Gastroesophageal sphincter (tissue), 4 donors: ENCODE data around the gene TENM3. TPM values are rescaled to one million over a fixed set of nuclear protein-coding genes. Genes with fewer than 3 reads are reported as not detected.

Experiments
- ATAC-seq: fragments of 150-250 bp; one replicate; pipeline ENCODE4 v1.9.1; 2016; ENCODE audit warnings: mild to moderate bottlenecking, moderate library complexity
- H3K27ac ChIP-seq, 4 donors: fragments of 200-600 bp; sonication (generic) in 3 of 4; 1 replicate in 3 of 4; 2 replicates in 1 of 4; pipeline ENCODE4 v1.5.1; 2016 to 2019
- H3K27me3 ChIP-seq: fragments of 200-600 bp; sonication (generic); one replicate; pipeline ENCODE4 v1.5.1; 2019
- H3K36me3 ChIP-seq, 2 donors: fragments of 200-600 bp; sonication (generic); one replicate each; pipeline ENCODE4 v1.5.1; 2019; ENCODE audit warnings: control low read depth in 1 of 2
- H3K4me1 ChIP-seq, 3 donors: fragments of 200-600 bp; sonication (generic); 1 replicate in 2 of 3; 2 replicates in 1 of 3; pipeline ENCODE4 v1.5.1; 2016 to 2019; ENCODE audit warnings: control low read depth in 2 of 3
- H3K4me3 ChIP-seq, 2 donors: fragments of 200-600 bp; sonication (generic); one replicate each; pipeline ENCODE4 v1.5.1; 2019; ENCODE audit warnings: mild to moderate bottlenecking in 1 of 2, moderate library complexity in 1 of 2
- H3K9me3 ChIP-seq, 3 donors: fragments of 200-600 bp; sonication (generic); one replicate each; pipeline ENCODE4 v1.5.1; 2017 to 2019; ENCODE audit warnings: control low read depth in 2 of 3
- EP300 ChIP-seq: sonication (generic); formaldehyde crosslinking; IDR thresholded peaks from one replicate; pipeline ENCODE4 v1.6.1; 2017; ENCODE audit warnings: antibody characterized with exemption, mild to moderate bottlenecking
- POLR2A ChIP-seq, 2 donors: fragments of 450-650 bp; IDR thresholded peaks; one replicate each; pipeline ENCODE4 v1.6.1; 2017; ENCODE audit warnings: antibody characterized with exemption in 2 of 2, mild to moderate bottlenecking in 2 of 2, moderate library complexity in 1 of 2
- POLR2AphosphoS5 ChIP-seq: sonication (generic); formaldehyde crosslinking; IDR thresholded peaks from one replicate; pipeline ENCODE4 v1.6.1; 2017; ENCODE audit warnings: antibody characterized with exemption
- WGBS, 2 donors: methylation state at CpG; one replicate each; pipeline ENCODE4 v1.1.5; 2018; ENCODE audit warnings: low coverage in 1 of 2; 5-methylcytosine and 5-hydroxymethylcytosine counted together
- total RNA-seq, 4 donors: library from RNA; depleted of rRNA; stranded (reverse); fragments of >200 nt; gene quantifications; one replicate each; pipeline ENCODE4 v1.1.0, GENCODE V29; 2016
- TF ChIP-seq, protein P1 (sequence below), 4 experiments: fragments of 200-600 bp in 2 of 4; fragments of 450-650 bp in 2 of 4; sonication (generic) in 1 of 4; IDR thresholded peaks; one replicate each; pipeline ENCODE4 v1.5.1; 2017 to 2019; ENCODE audit warnings: antibody characterized with exemption in 4 of 4, mild to moderate bottlenecking in 2 of 4, moderate library complexity in 2 of 4

Gene TENM3
- total RNA-seq, 4 donors from 2014 or later: 8.2 to 39.9 (median 15.8) TPM

DNA sequence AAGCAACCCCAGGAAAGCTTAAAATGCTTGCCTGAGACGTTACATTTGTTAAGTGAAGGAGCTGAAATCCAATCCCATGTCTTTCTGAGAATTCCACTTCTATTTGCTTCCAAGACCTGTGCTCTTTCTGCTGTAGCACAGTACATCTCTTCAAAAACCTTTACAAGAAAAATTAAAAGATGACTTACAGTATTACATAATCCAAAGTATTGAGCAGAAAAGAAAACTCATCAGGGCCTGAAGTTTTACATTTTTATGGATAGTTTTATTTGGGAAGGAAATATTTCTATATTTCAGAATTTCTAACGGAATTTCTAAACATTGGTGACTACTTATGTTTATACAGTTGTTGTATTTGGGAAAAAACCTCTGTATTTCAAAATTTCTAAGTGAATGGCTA, 276.3 kb downstream of the TENM3 start:
- WGBS, 2 donors: 48 to 54% methylated on average over 2 of the region's 2 CpGs
- no peaks in the 10 kb centered on the region for H3K4me1 ChIP-seq
- H3K9me3 ChIP-seq: no peaks in the 10 kb centered on the region
- TF ChIP-seq POLR2A (IDR thresholded peaks at IDR 0.05): no peak
- TF ChIP-seq, protein P1, sequence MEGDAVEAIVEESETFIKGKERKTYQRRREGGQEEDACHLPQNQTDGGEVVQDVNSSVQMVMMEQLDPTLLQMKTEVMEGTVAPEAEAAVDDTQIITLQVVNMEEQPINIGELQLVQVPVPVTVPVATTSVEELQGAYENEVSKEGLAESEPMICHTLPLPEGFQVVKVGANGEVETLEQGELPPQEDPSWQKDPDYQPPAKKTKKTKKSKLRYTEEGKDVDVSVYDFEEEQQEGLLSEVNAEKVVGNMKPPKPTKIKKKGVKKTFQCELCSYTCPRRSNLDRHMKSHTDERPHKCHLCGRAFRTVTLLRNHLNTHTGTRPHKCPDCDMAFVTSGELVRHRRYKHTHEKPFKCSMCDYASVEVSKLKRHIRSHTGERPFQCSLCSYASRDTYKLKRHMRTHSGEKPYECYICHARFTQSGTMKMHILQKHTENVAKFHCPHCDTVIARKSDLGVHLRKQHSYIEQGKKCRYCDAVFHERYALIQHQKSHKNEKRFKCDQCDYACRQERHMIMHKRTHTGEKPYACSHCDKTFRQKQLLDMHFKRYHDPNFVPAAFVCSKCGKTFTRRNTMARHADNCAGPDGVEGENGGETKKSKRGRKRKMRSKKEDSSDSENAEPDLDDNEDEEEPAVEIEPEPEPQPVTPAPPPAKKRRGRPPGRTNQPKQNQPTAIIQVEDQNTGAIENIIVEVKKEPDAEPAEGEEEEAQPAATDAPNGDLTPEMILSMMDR (IDR thresholded peaks at IDR 0.05): no peak
- no peak for TF ChIP-seq POLR2AphosphoS5
- TF ChIP-seq EP300: no peak
- H3K36me3 ChIP-seq: no peaks in the 10 kb centered on the region
- no peaks in the 10 kb centered on the region for H3K27me3 ChIP-seq
- no peak for ATAC-seq
- H3K27ac ChIP-seq: no peak overlapping the region
- H3K4me3 ChIP-seq: no peak overlapping the region

DNA sequence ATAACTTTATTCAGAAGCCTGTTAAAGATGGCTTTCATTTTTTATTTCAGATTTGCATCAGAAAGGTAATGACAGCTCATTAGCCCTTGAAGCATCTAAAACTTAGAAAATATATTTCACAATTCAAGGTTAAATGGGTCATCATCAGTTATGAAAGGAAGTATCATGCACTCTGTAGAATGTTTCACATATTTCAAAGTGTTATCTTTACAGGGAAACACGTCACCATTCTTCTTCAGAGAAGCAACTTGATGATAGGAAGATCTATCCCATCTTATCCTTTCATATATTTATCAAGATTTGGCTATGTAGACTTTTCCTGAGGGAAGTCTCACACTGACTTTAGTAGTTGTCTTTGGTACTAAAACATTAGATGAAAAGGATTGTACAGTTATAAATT, 277.8 kb downstream of the TENM3 start:
- Histone ChIP-seq H3K36me3 (no peaks in the 10 kb centered on the region), H3K27me3 (no peaks in the 10 kb centered on the region), H3K4me3 (no peak overlapping the region), H3K4me1 (no peaks in the 10 kb centered on the region), H3K9me3 (no peaks in the 10 kb centered on the region), H3K27ac (no peak overlapping the region)
- WGBS, 2 donors: 73 to 75% methylated on average over 1 of the region's 1 CpG
- ATAC-seq: no peak
- TF ChIP-seq POLR2AphosphoS5: no peak
- TF ChIP-seq, protein P1 (IDR thresholded peaks at IDR 0.05): no peak
- no peak for TF ChIP-seq EP300
- TF ChIP-seq POLR2A (IDR thresholded peaks at IDR 0.05): no peak

DNA sequence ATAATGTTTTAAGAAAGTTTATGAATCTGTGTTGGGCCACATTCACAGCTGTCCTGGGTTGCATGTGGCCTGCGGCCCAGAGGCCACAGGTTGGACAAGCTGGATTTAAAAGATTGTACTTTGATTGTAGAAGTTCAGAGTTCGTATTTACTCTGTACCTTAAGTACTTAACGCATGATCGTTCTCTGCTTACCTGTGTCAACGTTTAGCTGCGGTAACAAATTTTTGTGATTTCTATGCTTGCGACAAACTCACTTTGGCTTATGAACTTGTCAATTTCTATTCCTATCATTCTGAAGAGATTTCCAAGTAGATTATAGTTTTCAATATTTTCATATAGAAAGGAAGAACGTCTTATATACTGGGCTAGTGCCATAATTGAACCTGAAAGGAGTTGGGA, 285.6 kb downstream of the TENM3 start:
- no peak for ATAC-seq
- peaks cover 0 to 16% (median 0%) of the 10 kb centered on the region in 3 donors for H3K4me1 ChIP-seq
- no peak overlapping the region for H3K27ac ChIP-seq
- H3K4me3 ChIP-seq: no peak overlapping the region
- H3K36me3 ChIP-seq: no peaks in the 10 kb centered on the region
- H3K27me3 ChIP-seq: no peaks in the 10 kb centered on the region
- H3K9me3 ChIP-seq: no peaks in the 10 kb centered on the region
- TF ChIP-seq EP300 (no peak), POLR2A (IDR thresholded peaks at IDR 0.05) (no peak), POLR2AphosphoS5 (no peak)
- TF ChIP-seq, protein P1 (IDR thresholded peaks at IDR 0.05): no peak
- 89 to 92% methylated on average over 8 of the region's 8 CpGs for WGBS, 2 donors

DNA sequence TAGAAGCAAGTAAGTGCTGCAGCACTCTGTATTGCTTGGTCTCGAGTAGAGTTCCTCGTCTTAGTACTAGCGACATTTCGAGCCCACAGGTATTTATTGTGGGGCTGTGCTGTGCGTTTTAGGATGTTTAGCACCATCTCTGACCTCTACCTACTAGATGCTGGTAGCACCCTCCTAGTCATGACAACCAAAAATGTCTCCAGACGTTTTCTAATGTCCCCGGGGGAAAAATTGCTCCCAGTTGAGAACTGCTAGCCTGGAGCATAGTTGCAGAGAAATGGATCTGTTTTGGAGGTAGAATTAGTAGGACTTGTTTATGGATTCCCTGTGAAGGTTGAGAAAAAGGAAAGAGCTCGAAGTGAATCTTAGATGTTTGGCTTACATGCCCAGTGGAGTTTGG, 287.2 kb downstream of the TENM3 start:
- Histone ChIP-seq H3K27ac (no peak overlapping the region), H3K4me1 (peaks cover 0 to 16% (median 0%) of the 10 kb centered on the region in 3 donors), H3K4me3 (no peak overlapping the region), H3K9me3 (no peaks in the 10 kb centered on the region), H3K27me3 (no peaks in the 10 kb centered on the region), H3K36me3 (no peaks in the 10 kb centered on the region)
- WGBS, 2 donors: 88 to 96% methylated on average over 7 to 8 of the region's 8 CpGs
- ATAC-seq: no peak
- TF ChIP-seq POLR2AphosphoS5 (no peak), POLR2A (IDR thresholded peaks at IDR 0.05) (no peak), EP300 (no peak)
- TF ChIP-seq, protein P1 (IDR thresholded peaks at IDR 0.05): no peak

DNA sequence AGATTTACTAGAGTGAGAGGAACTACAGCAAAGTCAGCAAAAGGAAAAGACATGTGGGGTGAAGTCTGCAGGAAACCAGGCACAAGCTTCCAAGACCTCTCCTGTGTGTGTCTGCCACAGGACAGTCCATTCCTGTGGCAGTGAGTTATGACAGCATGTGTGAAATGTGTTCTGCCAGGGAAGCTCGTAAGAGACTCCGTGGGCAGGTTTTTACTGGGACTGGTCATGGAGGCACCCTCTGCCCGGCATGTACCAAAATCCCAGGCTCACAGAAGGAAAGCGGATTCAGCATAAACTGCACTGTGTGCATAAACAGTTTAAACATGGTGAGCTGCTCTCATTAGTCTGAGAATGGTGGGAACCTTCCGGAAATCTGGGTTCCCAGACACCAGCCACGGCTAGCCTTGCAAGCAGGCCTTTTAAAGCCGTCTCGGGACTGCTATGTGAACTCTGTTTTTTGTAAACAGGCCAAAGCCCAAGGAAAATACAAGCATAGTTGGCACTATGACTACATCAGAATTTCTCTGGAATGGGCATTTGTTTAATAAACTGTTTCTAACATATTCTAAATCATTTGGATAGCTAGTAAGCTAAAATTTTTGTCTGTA, 288.5 kb downstream of the TENM3 start:
- WGBS, 2 donors: 37% methylated on average over 6 of the region's 8 CpGs; no CpG with 5 or more reads in 1 of the 2 donors
- TF ChIP-seq EP300 (no peak), POLR2A (IDR thresholded peaks at IDR 0.05) (no peak), POLR2AphosphoS5 (no peak)
- TF ChIP-seq, protein P1 (IDR thresholded peaks at IDR 0.05): no peak
- Histone ChIP-seq H3K9me3 (no peaks in the 10 kb centered on the region), H3K27me3 (no peaks in the 10 kb centered on the region), H3K27ac (peak overlapping the region in 3 of 4 donors; percentile 44 to 69 (median 66)), H3K4me1 (peaks cover 0 to 16% (median 0%) of the 10 kb centered on the region in 3 donors), H3K4me3 (no peak overlapping the region), H3K36me3 (no peaks in the 10 kb centered on the region)
- no peak for ATAC-seq
